CD4-positive, alpha-beta T cell treated with Interleukin-15 for 1 hour (primary cell): ENCODE results near the gene CREB3L1.

Experiments used
- DNase-seq: peaks from one replicate; pipeline ENCODE4 v3.0.0-alpha.2; 2020

The CREB3L1 gene

DNA sequence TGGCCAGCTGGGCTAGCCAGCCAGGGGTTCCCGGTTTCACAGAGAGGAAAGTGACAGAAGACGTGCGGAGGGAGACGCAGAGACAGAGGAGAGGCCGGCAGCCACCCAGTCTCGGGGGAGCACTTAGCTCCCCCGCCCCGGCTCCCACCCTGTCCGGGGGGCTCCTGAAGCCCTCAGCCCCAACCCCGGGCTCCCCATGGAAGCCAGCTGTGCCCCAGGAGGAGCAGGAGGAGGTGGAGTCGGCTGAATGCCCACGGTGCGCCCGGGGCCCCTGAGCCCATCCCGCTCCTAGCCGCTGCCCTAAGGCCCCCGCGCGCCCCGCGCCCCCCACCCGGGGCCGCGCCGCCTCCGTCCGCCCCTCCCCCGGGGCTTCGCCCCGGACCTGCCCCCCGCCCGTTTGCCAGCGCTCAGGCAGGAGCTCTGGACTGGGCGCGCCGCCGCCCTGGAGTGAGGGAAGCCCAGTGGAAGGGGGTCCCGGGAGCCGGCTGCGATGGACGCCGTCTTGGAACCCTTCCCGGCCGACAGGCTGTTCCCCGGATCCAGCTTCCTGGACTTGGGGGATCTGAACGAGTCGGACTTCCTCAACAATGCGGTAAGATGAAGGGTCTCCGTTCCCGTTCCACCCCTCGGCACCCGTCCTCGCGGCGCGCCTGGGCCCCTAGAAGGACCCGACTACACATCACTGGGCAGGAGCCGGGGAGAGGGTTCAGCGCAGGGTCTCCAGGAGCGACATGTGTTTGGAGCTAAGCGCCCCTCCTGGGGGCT, at the start of gene CREB3L1:
TSS of gene CREB3L1 (plus strand) at position 41 of the 765 bp plus-strand sequence. CDS start at position 491, 450 bp downstream.
- DNase-seq, result no peak

DNA sequence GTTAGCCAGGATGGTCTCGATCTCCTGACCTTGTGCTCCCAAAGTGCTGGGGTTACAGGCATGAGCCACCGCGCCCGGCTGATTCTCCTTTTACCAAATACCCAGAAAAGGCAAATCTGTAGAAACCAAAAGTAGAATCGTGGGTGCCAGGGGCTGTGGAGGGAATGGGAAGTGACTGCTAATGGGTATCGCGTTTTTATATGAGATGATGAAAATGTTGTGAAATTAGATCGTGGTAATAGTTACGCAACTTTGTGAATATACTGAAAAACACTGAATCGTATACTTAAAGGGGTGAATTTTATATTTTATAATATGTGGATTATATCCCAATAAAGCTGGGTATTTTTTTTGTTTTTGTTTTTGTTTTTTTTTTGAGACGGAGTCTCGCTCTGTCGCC, 48.2 kb upstream of the CREB3L1 start:
- no peak for DNase-seq

- DNase-seq, result no peak
These were observed 43.2 kb upstream of the CREB3L1 start for GRCh38 chr11:46234311-46234710.

GRCh38 chr11:46235777-46236688, 41.4 kb upstream of the CREB3L1 start:
- no peak for DNase-seq

GRCh38 chr11:46236918-46237247, 40.6 kb upstream of the CREB3L1 start:
- DNase-seq, result no peak

GRCh38 chr11:46237248-46238077, 40.0 kb upstream of the CREB3L1 start:
- DNase-seq, result peak; percentile 72

DNA sequence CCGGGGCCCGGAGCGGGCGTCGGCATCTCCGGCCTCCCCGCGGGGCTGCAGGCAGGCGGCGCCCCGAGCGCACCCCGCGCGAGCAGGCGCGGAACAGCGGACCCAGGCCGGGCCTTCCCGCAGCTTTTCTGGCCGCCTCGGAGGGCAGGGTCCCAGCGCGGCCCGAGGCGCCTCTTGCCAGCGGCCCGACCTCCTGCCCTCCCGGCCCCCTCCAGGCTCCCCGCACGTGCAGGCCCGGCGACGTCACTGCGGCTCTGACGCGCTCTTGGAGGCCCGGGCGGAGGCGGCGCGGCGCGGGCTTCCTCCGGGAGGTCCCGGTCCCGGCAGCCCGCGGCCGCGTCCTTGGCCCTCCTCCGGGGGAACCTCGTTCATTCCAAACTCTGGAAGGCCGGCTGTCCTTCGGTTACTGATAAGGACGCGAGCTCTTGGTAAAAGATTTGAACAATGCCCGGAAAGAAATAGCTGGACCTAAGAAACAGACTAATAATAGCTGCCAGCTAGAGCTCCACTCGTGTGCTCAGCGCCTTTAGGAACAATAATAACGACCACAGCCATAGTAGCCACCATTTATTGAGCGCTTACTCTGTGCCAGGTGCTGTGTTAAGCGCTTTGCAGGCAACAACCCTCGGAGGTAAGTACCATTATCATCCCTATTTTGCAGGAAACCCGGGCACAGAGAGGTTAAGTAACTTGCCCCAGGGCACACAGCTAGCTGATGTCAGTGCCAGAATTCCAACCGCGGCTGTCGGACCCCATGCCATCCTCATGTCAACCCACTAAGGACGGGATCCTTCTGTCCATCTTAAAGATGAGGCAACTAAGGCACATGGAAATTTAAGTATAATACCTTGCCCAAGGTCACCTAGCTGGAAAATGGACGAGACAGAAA, 39.1 kb upstream of the CREB3L1 start:
- peak; percentile 61 for DNase-seq

DNA sequence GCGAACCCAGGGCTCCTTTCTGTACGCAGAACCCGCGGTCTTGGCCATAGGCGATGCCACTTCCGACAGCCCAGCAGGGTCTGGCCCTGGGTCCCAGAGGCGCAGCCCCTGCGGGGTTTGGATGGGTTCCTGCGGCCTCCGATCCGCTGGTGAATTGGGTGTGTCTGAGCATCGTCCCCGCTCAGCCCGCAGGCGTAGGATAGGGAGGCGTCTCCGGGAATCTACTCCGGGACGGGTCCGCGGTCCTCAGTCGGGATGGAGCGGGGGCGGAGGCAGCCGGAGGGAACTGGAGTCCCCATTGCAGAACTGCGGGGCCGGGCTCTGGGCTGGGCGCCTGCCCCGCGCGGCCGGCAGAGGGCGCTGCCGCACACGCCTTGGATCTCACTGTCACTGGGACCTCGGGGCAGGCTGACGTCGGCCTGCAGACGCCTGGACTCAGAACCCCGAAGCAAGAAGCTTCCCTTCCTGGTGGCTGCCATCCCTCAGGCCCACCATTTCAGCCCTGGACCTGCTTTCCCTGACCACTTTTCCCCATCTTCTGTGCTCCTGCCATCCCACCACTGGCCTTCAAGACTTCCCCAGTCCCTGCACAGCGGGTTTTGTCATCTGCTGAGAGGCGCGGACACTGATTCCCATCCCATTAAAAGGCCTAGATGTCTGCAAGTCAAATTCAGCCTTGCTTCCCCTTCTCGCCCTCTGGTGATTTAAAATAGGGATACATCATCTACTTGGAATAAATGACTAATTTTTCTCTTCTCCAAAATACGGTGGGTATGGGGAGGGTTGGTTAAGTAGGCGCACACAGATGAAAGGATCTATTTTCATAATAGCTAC, 38.3 kb upstream of the CREB3L1 start:
- DNase-seq, result peak; percentile 83

DNA sequence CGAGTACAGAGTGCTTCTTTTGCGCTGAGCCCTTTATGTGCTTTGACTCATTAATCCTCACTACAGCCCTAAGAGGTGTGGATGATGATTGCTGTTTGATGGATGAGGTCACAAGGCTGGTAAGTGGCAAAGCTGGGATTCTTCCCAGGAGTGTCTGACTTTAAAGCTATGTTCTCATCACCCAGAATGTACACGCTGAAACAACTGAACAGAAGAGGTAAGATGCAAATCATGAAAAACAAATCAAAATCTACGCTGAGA, 37.7 kb upstream of the CREB3L1 start:
- no peak for DNase-seq

DNA sequence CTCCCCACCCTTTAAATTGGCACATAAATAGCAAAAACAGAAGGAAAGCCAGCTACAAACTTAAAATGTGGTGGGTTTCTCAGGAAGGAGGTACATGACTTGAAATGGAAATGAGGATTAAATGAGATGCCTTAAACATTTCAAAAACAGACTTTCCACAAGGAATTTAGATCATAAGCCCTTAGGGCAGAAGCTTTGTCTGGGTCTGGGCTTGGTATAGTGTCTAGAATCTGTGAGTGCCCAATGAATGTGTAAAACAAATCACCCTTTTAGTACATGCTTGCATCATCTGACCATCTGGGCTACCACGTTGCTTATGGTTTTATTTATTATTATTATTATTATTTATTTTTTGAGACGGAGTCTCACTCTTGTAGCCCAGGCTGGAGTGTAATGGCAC, 37.1 kb upstream of the CREB3L1 start:
- DNase-seq, result no peak

DNA sequence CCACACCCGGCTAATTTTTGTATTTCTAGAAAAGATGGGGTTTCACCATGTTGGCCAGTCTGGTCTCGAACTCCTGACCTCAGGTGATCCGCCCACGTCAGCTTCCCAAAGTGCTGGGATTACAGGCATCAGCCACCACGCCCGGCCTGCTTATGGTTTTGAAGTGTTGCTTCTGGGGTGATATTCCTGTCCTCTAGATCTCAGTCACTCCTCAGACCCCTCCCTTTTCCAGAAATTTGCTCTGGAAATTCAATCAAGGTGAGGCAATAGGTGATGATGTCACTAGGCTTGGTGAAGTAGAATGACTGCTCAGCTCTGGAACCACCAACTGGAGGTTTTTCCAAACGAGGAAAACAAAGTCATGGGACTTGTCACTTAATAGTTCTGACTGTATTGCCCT, 36.6 kb upstream of the CREB3L1 start:
- no peak for DNase-seq

DNA sequence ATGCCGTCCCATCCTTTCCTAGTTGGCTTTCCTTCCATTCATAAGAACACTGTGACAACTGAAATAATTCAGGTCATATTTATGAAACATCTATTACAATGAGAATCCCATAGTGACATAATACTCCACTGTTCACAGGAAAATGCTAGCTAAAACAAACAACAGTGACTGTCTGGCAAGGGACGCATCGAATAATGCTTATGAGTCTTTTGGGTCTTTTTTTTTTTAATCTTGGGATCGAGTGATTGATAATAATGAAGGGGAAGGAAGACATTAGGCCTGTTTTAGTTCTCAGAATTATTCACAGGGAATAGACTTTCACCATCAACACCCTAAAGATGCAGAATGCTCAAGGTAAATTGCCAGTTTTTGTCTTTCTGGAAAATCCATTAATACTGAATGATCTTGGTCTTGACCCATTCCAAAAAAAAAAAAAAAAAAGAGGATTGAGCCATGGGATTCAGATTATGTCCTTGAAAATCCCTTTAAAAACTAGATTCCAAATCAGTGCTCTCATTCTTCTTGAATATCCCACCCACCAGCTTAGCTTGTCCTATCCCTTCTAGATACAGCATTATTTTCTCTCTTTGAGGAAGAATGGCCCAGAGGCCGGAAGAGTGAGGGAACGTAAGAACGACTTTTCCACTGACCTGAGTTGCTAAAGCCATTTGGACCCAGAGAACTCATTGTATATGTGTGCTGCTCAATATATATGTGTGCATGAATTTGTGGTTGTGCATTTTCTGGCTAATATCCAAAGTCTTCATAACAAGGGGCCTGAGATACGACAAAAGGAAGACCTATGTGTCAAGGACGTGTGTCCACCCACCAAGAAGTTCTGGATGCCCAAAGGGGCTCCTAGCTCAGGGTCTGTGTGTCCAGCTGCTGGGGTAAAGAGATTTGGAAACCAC, 35.2 kb upstream of the CREB3L1 start:
- DNase-seq, result no peak

DNA sequence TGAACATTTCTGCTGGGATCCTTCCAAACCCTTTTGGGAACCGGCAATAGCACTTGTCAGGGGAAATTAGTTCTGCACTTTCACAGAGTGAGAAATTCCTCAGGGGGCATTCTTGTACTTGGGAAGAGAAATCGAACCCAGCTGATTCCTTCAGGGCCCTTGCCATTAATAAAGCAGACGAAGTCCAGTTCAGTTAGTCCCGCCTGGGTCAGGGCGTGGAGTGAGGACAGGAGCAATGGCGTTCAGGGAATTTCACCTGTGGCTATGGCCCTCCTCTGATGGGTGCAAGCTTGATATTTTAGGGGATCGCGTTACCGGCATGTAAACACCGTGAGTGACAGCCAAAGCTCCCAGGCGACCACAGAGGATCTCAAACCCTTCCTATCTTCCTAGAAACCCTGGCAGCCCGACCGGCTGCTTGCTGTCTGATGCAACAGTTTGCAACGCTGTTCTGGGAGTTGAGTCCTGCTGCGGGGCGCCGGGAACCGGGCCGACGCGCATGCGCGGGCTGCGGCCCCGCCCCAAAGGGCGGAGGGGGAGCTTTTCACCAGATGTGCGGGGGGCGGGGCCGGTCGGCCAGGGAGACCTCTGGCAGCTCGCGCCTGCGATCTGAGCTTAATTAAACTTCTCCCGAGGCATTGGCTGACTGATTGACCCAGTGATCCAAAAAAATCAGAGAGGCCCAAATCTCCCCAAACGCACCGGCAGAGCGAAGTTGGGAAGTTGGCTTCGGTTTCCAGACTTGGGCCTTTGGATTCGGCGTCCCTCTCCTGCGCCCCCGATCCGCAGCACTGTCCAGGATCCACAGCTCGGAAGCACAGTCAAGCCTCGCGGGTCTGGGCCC, 34.3 kb upstream of the CREB3L1 start:
- DNase-seq, result peak; percentile 87

GRCh38 chr11:46243796-46244109, 33.7 kb upstream of the CREB3L1 start:
- DNase-seq, result no peak

DNA sequence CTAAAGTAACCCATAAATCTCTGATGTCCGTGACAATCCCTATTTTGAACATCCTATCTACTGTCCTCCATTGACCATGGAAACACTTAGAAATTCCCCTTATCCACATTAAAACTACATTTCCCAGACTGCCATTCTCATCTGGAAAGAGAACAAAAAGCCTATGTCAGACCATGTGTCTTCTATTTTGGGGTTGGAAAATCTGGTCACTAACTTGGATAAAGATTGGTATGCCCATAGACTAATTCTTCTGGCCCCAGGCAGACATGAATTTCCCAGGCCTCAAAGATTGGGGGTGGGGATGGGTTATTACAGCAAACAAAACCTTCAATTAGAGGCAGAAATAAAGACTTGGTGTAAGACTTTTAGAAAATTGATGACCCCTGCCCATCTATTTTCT, 30.9 kb upstream of the CREB3L1 start:
- DNase-seq, result no peak

GRCh38 chr11:46247090-46247489, 30.4 kb upstream of the CREB3L1 start:
- no peak for DNase-seq

GRCh38 chr11:46247659-46248058, 29.8 kb upstream of the CREB3L1 start:
- no peak for DNase-seq

DNA sequence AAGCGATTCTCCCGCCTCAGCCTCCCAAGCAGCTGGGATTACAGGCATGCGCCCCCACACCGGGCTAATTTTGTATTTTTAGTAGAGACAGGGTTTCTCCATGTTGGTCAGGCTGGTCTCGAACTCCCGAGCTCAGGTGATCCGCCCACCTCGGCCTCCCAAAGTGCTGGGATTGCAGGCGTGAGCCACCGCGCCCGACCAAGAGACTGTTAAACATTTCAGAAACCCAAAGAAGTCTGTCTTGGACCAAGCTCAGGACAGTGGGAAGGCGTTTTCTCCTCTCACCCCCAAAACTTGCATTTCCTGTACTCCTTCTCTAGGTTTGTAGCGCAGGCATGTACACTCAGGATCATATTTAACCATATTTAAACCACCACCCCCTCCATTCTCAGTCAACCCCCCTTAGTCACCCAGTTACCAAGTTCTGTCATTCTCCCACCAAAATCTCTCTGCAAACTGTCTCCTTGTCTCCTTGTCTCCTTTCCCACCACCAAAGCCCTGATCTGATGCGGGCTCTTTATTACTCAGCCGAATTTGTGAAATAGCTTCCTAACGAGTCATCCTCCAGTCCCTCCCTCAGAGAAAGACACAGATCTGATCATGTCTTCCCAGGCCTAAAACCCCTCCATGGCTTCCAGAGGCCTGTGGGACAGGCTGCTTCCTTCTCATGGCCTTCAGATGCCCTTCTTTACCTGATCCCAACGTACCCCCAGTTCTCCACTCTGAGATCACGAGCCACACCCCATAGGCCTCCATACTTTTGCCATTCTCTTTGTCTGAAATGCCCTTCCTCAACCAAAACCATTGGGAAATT, 29.0 kb upstream of the CREB3L1 start:
- DNase-seq, result no peak
